OCI-LY7 (cell line): Measurements from ENCODE around the gene NR2E1. TPM values are rescaled to one million over a fixed set of nuclear protein-coding genes. Genes with fewer than 3 reads are reported as not detected.

Source experiments
- BruUV-seq: library from RNA; stranded (reverse); fragments of 400-500 nt; replicated peaks from 2 replicates; lab custom pipeline; 2021; lab: Mats Ljungman, UMichigan
- CTCF ChIA-PET: fragments of 300-600 bp; sonication (Branson Sonifier 250); formaldehyde crosslinking; loops from one replicate; lab custom pipeline; 2022; ENCODE audit warnings: antibody characterized with exemption; ENCODE audit not compliant: unreplicated experiment; lab: Charles Lee
- POLR2A ChIA-PET: fragments of 300-600 bp; sonication (Branson Sonifier 250); formaldehyde crosslinking; loops from one replicate; lab custom pipeline; 2022; ENCODE audit warnings: antibody characterized with exemption; lab: Charles Lee
- DNase-seq: peaks from one replicate; pipeline ENCODE4 v3.0.0-alpha.2; 2015; ENCODE audit warnings: low spot score
- H2AFZ ChIP-seq: fragments of 200-600 bp; sonication (generic), shearing (Covaris generic); 2 replicates; pipeline ENCODE4 v1.6.1; 2014; ENCODE audit warnings: mild to moderate bottlenecking, antibody characterized with exemption, low read length, moderate library complexity
- H3K27ac ChIP-seq: fragments of 200-600 bp; sonication (generic); 2 replicates; pipeline ENCODE4 v1.5.1; 2014; ENCODE audit warnings: mixed run types, low read depth, mild to moderate bottlenecking, moderate library complexity, low read length, inconsistent platforms; ENCODE audit not compliant: poor library complexity, severe bottlenecking
- H3K36me3 ChIP-seq: fragments of 200-600 bp; sonication (generic); 2 replicates; pipeline ENCODE4 v1.6.1; 2014; ENCODE audit warnings: mild to moderate bottlenecking, antibody characterized with exemption, low read length, moderate library complexity, mixed read lengths; ENCODE audit not compliant: insufficient read depth
- H3K4me1 ChIP-seq: fragments of 200-600 bp; sonication (generic); 2 replicates; pipeline ENCODE4 v1.5.1; 2014; ENCODE audit warnings: mild to moderate bottlenecking, low read length; ENCODE audit not compliant: insufficient read depth, poor library complexity, severe bottlenecking
- H3K4me2 ChIP-seq: fragments of 200-600 bp; sonication (generic); 2 replicates; pipeline ENCODE4 v1.6.1; 2014; ENCODE audit warnings: mild to moderate bottlenecking, low read length
- H3K4me3 ChIP-seq: fragments of 200-600 bp; sonication (generic); 2 replicates; pipeline ENCODE4 v1.5.1; 2014; ENCODE audit warnings: mild to moderate bottlenecking, low read depth, low read length; ENCODE audit not compliant: poor library complexity, severe bottlenecking
- H3K79me2 ChIP-seq: fragments of 200-600 bp; sonication (generic); 2 replicates; pipeline ENCODE4 v1.6.1; 2016; ENCODE audit warnings: low read depth, mild to moderate bottlenecking, low read length, moderate library complexity, mixed read lengths; ENCODE audit not compliant: insufficient read depth
- H3K9me2 ChIP-seq: fragments of 200-600 bp; sonication (generic); 2 replicates; pipeline ENCODE4 v1.6.1; 2016; ENCODE audit warnings: mild to moderate bottlenecking, low read length, mixed read lengths; ENCODE audit not compliant: insufficient read depth
- H3K9me3 ChIP-seq: fragments of 200-600 bp; sonication (generic); 2 replicates; pipeline ENCODE4 v1.6.1; 2014; ENCODE audit warnings: mild to moderate bottlenecking, mixed run types, low read length, mixed read lengths
- H4K20me1 ChIP-seq: fragments of 200-600 bp; sonication (generic); 2 replicates; pipeline ENCODE4 v1.6.1; 2014; ENCODE audit warnings: mild to moderate bottlenecking, antibody characterized with exemption, low read length, moderate library complexity, mixed read lengths; ENCODE audit not compliant: insufficient read depth
- EZH2phosphoT487 ChIP-seq: fragments of 200-600 bp; sonication (generic); IDR thresholded peaks from 2 replicates; pipeline ENCODE4 v1.6.1; 2018; ENCODE audit warnings: low read depth, borderline replicate concordance, mild to moderate bottlenecking, mixed run types, antibody characterized with exemption, low read length, moderate library complexity, mixed read lengths
- intact Hi-C: fragments of 100-400 bp; cut with micrococcal nuclease; formaldehyde crosslinking; loops from one replicate; pipeline ENCODE4 v1.10.0; 2022; ENCODE audit not compliant: unreplicated experiment
- total RNA-seq, 2 experiments: library from RNA; depleted of rRNA in 1 of 2; stranded (reverse); fragments of >200 nt in 1 of 2; shearing (Covaris generic) in 1 of 2; gene quantifications; 2 replicates each; pipeline ENCODE4 v1.2.3, GENCODE V29; 2014 to 2022
- TF ChIP-seq, protein P1 (sequence below): fragments of 200-600 bp; sonication (generic); conservative IDR thresholded peaks from 2 replicates; pipeline ENCODE4 v1.5.1; 2014; ENCODE audit warnings: mild to moderate bottlenecking, antibody characterized with exemption, low read length, moderate library complexity, mixed read lengths

Gene NR2E1
- total RNA-seq, 2 experiments from 2014 or later: not detected

DNA sequence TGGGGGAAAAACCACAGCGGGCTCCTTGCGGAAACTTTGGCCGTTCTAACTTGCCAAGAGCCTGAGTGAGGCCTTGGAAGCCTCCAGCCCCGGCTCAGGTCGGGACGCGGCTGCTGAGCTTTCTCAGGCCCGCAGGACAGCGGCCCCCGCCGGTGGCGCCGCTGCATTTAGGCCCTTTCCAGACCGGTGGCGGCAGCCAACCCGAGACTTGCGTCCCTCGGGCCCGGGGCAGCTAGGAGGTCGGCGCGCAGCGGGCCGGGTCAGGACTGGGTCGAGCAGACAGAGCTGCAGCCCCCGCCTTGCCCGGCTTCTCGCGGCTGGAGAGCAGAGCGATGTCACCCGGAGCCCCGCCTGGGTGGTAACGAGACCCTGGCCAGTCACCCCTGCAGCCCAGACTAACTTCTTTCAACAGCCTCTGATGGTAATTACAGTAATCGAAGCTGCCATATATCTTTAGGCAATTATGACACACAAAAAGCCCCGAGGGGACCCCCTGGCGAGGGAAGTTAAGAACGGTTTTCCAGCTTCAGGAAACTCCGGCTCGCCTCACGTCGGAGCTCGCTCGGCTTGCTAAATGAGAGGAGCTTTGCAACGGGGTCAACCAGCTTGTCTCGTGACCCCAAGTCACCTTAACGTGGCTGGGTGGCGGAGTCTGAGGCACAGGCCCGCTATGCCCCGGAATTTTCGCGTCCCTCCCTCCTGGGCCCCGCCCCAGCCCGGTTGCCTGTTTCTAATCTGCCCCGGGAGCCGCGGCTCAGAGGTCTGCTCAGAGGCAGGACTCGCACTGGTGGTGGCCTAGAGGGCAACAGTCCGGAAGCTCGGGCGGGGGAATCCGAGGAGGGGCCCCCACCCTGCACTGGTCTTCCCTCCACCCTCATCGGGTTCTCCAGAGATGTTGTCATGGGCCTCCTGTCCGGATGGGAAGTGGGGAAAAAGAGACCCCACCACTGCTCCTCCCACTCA lies 3.0 kb downstream of the NR2E1 start:
- Histone ChIP-seq H3K36me3 (no peaks in the 10 kb centered on the region), H4K20me1 (no peaks in the 10 kb centered on the region), H3K4me2 (no peak overlapping the region), H3K9me3 (no peaks in the 10 kb centered on the region), H3K4me3 (no peak overlapping the region), H2AFZ (no peak overlapping the region), H3K79me2 (no peaks in the 10 kb centered on the region), H3K9me2 (no peaks in the 10 kb centered on the region), H3K4me1 (no peaks in the 10 kb centered on the region), H3K27ac (no peak overlapping the region)
- DNase-seq: no peak
- no TSS peak for BruUV-seq
- POLR2A ChIA-PET: interaction anchor here (0.6 kb wide), 1 partner anchor 38 kb away, joined by 3 read pairs; no protein-coding TSS in a partner anchor
- TF ChIP-seq EZH2phosphoT487: no peak
- TF ChIP-seq, protein P1, sequence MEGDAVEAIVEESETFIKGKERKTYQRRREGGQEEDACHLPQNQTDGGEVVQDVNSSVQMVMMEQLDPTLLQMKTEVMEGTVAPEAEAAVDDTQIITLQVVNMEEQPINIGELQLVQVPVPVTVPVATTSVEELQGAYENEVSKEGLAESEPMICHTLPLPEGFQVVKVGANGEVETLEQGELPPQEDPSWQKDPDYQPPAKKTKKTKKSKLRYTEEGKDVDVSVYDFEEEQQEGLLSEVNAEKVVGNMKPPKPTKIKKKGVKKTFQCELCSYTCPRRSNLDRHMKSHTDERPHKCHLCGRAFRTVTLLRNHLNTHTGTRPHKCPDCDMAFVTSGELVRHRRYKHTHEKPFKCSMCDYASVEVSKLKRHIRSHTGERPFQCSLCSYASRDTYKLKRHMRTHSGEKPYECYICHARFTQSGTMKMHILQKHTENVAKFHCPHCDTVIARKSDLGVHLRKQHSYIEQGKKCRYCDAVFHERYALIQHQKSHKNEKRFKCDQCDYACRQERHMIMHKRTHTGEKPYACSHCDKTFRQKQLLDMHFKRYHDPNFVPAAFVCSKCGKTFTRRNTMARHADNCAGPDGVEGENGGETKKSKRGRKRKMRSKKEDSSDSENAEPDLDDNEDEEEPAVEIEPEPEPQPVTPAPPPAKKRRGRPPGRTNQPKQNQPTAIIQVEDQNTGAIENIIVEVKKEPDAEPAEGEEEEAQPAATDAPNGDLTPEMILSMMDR: no peak
- CTCF ChIA-PET: interaction anchor here (0.6 kb wide), 1 partner anchor 672 kb away, joined by 4 read pairs; no protein-coding TSS in a partner anchor
- intact Hi-C loops: no loop called here

DNA sequence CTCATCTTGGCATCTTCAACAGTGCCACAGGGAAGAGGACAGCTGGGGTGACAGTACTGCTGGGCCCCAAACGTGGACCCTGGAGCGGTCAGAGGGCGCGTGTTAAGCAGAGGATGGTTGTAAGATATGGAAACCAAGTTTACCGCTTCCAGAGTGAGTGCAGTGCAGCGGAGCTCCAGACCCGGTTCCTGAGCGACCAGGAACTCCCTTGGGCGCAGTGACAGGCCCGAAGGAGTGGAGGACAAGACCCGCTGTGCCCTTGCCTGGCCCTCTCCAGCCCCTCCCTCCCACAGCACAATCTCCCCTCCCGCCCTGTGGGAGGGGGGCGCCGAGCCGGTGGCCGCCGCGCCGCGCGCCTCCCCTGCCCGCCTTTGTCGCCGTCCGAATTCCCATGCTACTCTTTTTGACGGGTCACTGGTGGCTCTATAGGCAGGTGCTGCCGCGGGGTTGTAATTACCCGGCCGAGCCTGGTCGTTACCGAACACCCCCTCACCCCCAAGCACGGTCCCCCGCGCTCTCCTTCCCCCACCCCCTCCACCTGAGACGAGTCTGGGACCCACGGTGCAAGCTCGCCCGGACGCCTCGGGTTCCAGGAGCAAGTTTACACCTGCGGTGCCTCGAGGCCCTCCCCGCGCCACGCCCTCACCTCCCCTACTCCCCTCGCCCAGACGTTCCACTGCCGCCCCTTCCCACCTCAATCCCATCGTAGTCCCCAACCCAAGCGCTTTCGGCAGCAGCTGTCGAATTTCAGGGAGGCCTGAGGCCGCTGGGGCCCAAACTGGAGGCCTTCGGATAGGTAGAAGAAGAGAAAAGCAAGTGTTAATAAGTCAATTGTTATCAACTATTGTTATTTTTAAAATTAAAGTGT lies 3.9 kb downstream of the NR2E1 start:
- H3K4me2 ChIP-seq: no peak overlapping the region
- no peak overlapping the region for H2AFZ ChIP-seq
- H3K9me3 ChIP-seq: no peaks in the 10 kb centered on the region
- H4K20me1 ChIP-seq: no peaks in the 10 kb centered on the region
- no peaks in the 10 kb centered on the region for H3K9me2 ChIP-seq
- no peak overlapping the region for H3K27ac ChIP-seq
- intact Hi-C loops: no loop called here
- H3K4me3 ChIP-seq: no peak overlapping the region
- POLR2A ChIA-PET: no interaction called here
- CTCF ChIA-PET: no interaction called here
- no TSS peak for BruUV-seq
- no peaks in the 10 kb centered on the region for H3K4me1 ChIP-seq
- DNase-seq: no peak
- H3K36me3 ChIP-seq: no peaks in the 10 kb centered on the region
- TF ChIP-seq EZH2phosphoT487: no peak
- TF ChIP-seq, protein P1: no peak
- no peaks in the 10 kb centered on the region for H3K79me2 ChIP-seq
